ENCODE data around the gene IGLL1. TPM values are rescaled to one million over a fixed set of nuclear protein-coding genes. Genes with fewer than 3 reads are reported as not detected.
"Not testable (repeated sequence)": the region's sequence is repeated elsewhere in the genome, so short reads cannot be mapped to it uniquely, and the experiment has no call there.

Gene IGLL1
- total RNA-seq: not detected

- Histone ChIP-seq H3K27ac (no peak within 1 kb of the TSS), H3K4me3 (no peak within 1 kb of the TSS), H3K36me3 (no peaks in the 10 kb centered on the region), H3K27me3 (no peaks in the 10 kb centered on the region), H3K9me3 (no peaks in the 10 kb centered on the region), H3K4me1 (no peaks in the 10 kb centered on the region)
- 67 to 69% methylated on average over 5 to 12 of the region's 12 CpGs for WGBS, 2 donors
- DNase-seq: peak in 1 of 2 donors; percentile 61
- TF ChIP-seq CTCF (IDR thresholded peaks at IDR 0.05) (no peak), POLR2A (IDR thresholded peaks at IDR 0.05) (no peak), POLR2AphosphoS5 (IDR thresholded peaks at IDR 0.05) (no peak), EP300 (IDR thresholded peaks at IDR 0.05) (no peak)
- ATAC-seq (ENCODE audit: low FRiP score in 2 of 2): no peak
Measured at GRCh38 chr22:23579870-23580575, at the start of gene IGLL1. TSS of gene IGLL1 (minus strand) at chr22:23580290. CDS start at chr22:23580190, 100 bp downstream.

GRCh38 chr22:23628056-23628743 lies 48.1 kb upstream of the IGLL1 start:
- WGBS, 2 donors: 64 to 87% methylated on average over 5 to 6 of the region's 6 CpGs

GRCh38 chr22:23627401-23628055 lies 47.4 kb upstream of the IGLL1 start:
- H3K27me3 ChIP-seq, H3K9me3 ChIP-seq, H3K36me3 ChIP-seq, H3K4me1 ChIP-seq, DNase-seq, H3K4me3 ChIP-seq, H3K27ac ChIP-seq: not testable (repeated sequence)
- WGBS, 2 donors: 69 to 82% methylated on average over 3 of the region's 3 CpGs
- peak in 1 of 6 experiments; percentile 31 for TF ChIP-seq CTCF (IDR thresholded peaks at IDR 0.05)
- ATAC-seq (ENCODE audit: low FRiP score in 2 of 2): peak; percentile 46 to 60

More at GRCh38 chr22:23628056-23628743, 48.1 kb upstream of the IGLL1 start:
- not testable (repeated sequence) for H3K4me3 ChIP-seq; H3K9me3 ChIP-seq; H3K36me3 ChIP-seq; H3K27me3 ChIP-seq; H3K27ac ChIP-seq; H3K4me1 ChIP-seq; ATAC-seq (ENCODE audit: low FRiP score in 2 of 2); DNase-seq

- Histone ChIP-seq H3K27me3 (no peaks in the 10 kb centered on the region), H3K36me3 (peaks cover 0 to 3% (median 0%) of the 10 kb centered on the region in 4 donors), H3K27ac (no peak overlapping the region), H3K9me3 (no peaks in the 10 kb centered on the region), H3K4me1 (no peaks in the 10 kb centered on the region), H3K4me3 (no peak overlapping the region)
- WGBS, 2 donors: 72 to 90% methylated on average over 2 of the region's 2 CpGs
- TF ChIP-seq CTCF (IDR thresholded peaks at IDR 0.05): no peak
- TF ChIP-seq POLR2AphosphoS5 (IDR thresholded peaks at IDR 0.05): no peak
- no peak for TF ChIP-seq EP300 (IDR thresholded peaks at IDR 0.05)
- TF ChIP-seq POLR2A (IDR thresholded peaks at IDR 0.05): no peak
- DNase-seq: no peak
- ATAC-seq (ENCODE audit: low FRiP score in 2 of 2): no peak
Measured at GRCh38 chr22:23626286-23626975, 46.3 kb upstream of the IGLL1 start.

GRCh38 chr22:23622634-23623033 lies 42.5 kb upstream of the IGLL1 start:
- TF ChIP-seq EP300 (IDR thresholded peaks at IDR 0.05) (no peak), POLR2A (IDR thresholded peaks at IDR 0.05) (no peak), CTCF (IDR thresholded peaks at IDR 0.05) (no peak), POLR2AphosphoS5 (IDR thresholded peaks at IDR 0.05) (no peak)
- Histone ChIP-seq H3K9me3 (no peaks in the 10 kb centered on the region), H3K27ac (no peak overlapping the region), H3K4me1 (no peaks in the 10 kb centered on the region), H3K27me3 (no peaks in the 10 kb centered on the region), H3K4me3 (no peak overlapping the region), H3K36me3 (peaks cover 0 to 3% (median 0%) of the 10 kb centered on the region in 4 donors)
- DNase-seq (no peak), ATAC-seq (ENCODE audit: low FRiP score in 2 of 2) (no peak)
- WGBS, 2 donors: 50 to 84% methylated on average over 2 of the region's 2 CpGs

GRCh38 chr22:23621916-23622315 lies 41.8 kb upstream of the IGLL1 start:
- not testable (repeated sequence) for H3K9me3 ChIP-seq; H3K36me3 ChIP-seq; DNase-seq; H3K27ac ChIP-seq; H3K27me3 ChIP-seq; ATAC-seq (ENCODE audit: low FRiP score in 2 of 2); H3K4me3 ChIP-seq; H3K4me1 ChIP-seq
- WGBS, 2 donors: 77 to 87% methylated on average over 2 of the region's 2 CpGs

All from upper lobe of left lung (tissue), 6 donors.